Liver (tissue), 3 donors: ENCODE data around the gene NDUFB2.

Source experiments
- CTCF ChIP-seq: fragments of 150-350 bp; IDR thresholded peaks from 2 replicates; pipeline ENCODE4 v1.5.1; 2017; ENCODE audit warnings: improper control_type of control experiment, low read depth, low read length; ENCODE audit not compliant: missing input control
- EGR1 ChIP-seq, 2 donors: IDR thresholded peaks; 2 replicates each; pipeline ENCODE4 v1.6.1; 2016 to 2018; ENCODE audit warnings: antibody characterized with exemption in 2 of 2, low read depth in 2 of 2
- GABPA ChIP-seq, 2 donors: IDR thresholded peaks in 1 of 2; conservative IDR thresholded peaks in 1 of 2; 2 replicates each; pipeline ENCODE4 v1.6.1; 2016; ENCODE audit warnings: antibody characterized with exemption in 2 of 2, mild to moderate bottlenecking in 1 of 2, moderate library complexity in 1 of 2
- HNF4G ChIP-seq: IDR thresholded peaks from 2 replicates; pipeline ENCODE4 v1.6.1; 2016; ENCODE audit warnings: antibody characterized with exemption
- JUND ChIP-seq, 2 donors: IDR thresholded peaks; 2 replicates each; pipeline ENCODE4 v1.6.1; 2016; ENCODE audit warnings: antibody characterized with exemption in 2 of 2
- MAX ChIP-seq: IDR thresholded peaks from 2 replicates; pipeline ENCODE4 v1.6.1; 2016; ENCODE audit warnings: antibody characterized with exemption
- RXRA ChIP-seq, 2 donors: IDR thresholded peaks; 2 replicates each; pipeline ENCODE4 v1.6.1; 2017 to 2018; ENCODE audit warnings: antibody characterized with exemption in 2 of 2, mild to moderate bottlenecking in 1 of 2
- SP1 ChIP-seq: IDR thresholded peaks from 2 replicates; pipeline ENCODE4 v1.6.1; 2018; ENCODE audit warnings: antibody characterized with exemption, mild to moderate bottlenecking
- YY1 ChIP-seq: IDR thresholded peaks from 2 replicates; pipeline ENCODE4 v1.6.1; 2016; ENCODE audit warnings: antibody characterized with exemption, mild to moderate bottlenecking
- ZBTB33 ChIP-seq: IDR thresholded peaks from 2 replicates; pipeline ENCODE4 v1.6.1; 2016; ENCODE audit warnings: antibody characterized with exemption
- TF ChIP-seq, protein P1 (sequence below): IDR thresholded peaks from 2 replicates; pipeline ENCODE4 v1.6.1; 2016; ENCODE audit warnings: antibody characterized with exemption, mild to moderate bottlenecking
- donor health status: healthy.
- donor health status: healthy.

- no peak for TF ChIP-seq HNF4G
- TF ChIP-seq CTCF: no peak
- TF ChIP-seq YY1: no peak
- TF ChIP-seq RXRA (IDR thresholded peaks at IDR 0.05): no peak
- TF ChIP-seq GABPA (IDR thresholded peaks at IDR 0.05 in 1 of 2, conservative IDR thresholded peaks at IDR 0.05 in 1 of 2): no peak
- TF ChIP-seq, protein P1, sequence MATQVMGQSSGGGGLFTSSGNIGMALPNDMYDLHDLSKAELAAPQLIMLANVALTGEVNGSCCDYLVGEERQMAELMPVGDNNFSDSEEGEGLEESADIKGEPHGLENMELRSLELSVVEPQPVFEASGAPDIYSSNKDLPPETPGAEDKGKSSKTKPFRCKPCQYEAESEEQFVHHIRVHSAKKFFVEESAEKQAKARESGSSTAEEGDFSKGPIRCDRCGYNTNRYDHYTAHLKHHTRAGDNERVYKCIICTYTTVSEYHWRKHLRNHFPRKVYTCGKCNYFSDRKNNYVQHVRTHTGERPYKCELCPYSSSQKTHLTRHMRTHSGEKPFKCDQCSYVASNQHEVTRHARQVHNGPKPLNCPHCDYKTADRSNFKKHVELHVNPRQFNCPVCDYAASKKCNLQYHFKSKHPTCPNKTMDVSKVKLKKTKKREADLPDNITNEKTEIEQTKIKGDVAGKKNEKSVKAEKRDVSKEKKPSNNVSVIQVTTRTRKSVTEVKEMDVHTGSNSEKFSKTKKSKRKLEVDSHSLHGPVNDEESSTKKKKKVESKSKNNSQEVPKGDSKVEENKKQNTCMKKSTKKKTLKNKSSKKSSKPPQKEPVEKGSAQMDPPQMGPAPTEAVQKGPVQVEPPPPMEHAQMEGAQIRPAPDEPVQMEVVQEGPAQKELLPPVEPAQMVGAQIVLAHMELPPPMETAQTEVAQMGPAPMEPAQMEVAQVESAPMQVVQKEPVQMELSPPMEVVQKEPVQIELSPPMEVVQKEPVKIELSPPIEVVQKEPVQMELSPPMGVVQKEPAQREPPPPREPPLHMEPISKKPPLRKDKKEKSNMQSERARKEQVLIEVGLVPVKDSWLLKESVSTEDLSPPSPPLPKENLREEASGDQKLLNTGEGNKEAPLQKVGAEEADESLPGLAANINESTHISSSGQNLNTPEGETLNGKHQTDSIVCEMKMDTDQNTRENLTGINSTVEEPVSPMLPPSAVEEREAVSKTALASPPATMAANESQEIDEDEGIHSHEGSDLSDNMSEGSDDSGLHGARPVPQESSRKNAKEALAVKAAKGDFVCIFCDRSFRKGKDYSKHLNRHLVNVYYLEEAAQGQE: no peak
- no peak for TF ChIP-seq MAX
- no peak for TF ChIP-seq JUND (IDR thresholded peaks at IDR 0.05)
- no peak for TF ChIP-seq EGR1 (IDR thresholded peaks at IDR 0.05; ENCODE audit: low read depth in 2 of 2)
- TF ChIP-seq ZBTB33: no peak
- no peak for TF ChIP-seq SP1
These were observed 20.2 kb upstream of the NDUFB2 start for GRCh38 chr7:140676306-140676705.
